Measurements from ENCODE around the gene CASQ2.

CASQ2 gene

DNA sequence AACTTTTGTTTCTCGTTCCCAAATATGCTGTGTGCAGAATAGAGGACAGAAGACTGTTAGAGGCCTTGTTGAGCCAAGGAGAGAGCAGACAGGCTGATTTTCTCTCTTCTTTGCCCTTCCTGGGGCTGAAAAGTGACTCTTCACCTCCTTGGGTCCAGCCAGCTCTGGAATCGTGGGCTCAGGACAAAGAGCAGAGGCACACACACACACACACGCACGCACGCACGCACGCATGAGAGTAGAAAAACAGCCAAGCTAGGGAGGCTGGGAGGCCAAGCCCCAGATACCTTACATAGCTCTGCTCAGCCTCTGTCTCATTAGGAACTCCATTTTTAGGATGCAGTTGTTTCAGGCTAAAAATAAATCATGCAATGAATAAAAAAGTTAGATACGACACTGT lies at the start of gene CASQ2:
Gene CASQ2 (minus strand): TSS at position 166 of the 400 bp plus-strand sequence. CDS start 173 bp downstream, outside the sequence.
- no peak for DNase-seq (ENCODE audit: extremely low read depth, low read depth)
- no peak within 1 kb of the TSS for H3K4me3 ChIP-seq (replicated peaks; ENCODE audit: low read depth, low read length)
- TF ChIP-seq CTCF (IDR thresholded peaks at IDR 0.05; ENCODE audit: low read depth, low read length, missing control alignments): no peak

DNA sequence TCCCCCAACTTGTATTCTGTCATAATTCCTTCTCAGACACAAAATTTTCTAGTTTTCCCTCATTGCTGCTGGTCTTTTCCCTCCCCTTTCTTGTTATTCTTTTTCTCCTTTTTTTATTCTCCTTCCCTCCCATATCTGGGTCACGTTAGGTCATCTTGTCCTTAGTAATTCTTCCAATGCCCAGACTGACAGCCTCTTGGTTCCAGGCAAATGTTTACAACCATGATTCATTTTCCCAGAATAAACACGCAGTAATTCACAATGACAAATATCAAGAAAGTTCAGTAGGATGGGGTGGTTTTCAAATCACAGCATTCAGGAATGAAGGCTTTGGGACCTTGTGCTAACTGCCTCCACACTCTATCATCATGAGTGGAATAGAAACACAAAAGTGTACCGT lies 47.2 kb upstream of the CASQ2 start:
- TF ChIP-seq CTCF (IDR thresholded peaks at IDR 0.05; ENCODE audit: low read depth, low read length, missing control alignments): no peak
- DNase-seq (ENCODE audit: extremely low read depth, low read depth): no peak

GRCh38 chr1:115814685-115815398 lies 46.3 kb upstream of the CASQ2 start:
- no peak for TF ChIP-seq CTCF (IDR thresholded peaks at IDR 0.05; ENCODE audit: low read depth, low read length, missing control alignments)
- DNase-seq (ENCODE audit: extremely low read depth, low read depth): no peak
- no peak overlapping the region for H3K4me3 ChIP-seq (replicated peaks; ENCODE audit: low read depth, low read length)

More for the DNA sequence above, 47.2 kb upstream of the CASQ2 start:
- H3K4me3 ChIP-seq (replicated peaks; ENCODE audit: low read depth, low read length): no peak overlapping the region

DNA sequence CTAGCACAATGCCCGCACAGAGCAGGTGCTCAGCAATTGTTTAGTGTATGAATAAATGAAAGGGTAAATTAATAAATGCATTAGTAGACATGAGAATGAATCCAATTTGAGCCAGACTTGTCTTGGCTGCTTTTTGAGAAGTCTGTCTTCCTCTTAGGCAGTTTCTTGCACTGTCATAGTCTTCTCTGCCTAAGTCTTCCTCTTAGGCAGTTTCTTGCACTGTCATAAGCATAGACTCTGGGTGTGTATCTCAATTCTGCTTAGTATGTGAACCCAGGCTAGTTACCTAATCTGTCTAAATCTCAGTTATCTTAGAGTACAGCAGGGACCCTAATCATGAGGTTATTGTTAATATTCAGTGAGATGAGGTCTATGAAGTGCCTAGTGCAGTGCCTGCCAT lies 45.2 kb upstream of the CASQ2 start:
- no peak overlapping the region for H3K4me3 ChIP-seq (replicated peaks; ENCODE audit: low read depth, low read length)
- no peak for TF ChIP-seq CTCF (IDR thresholded peaks at IDR 0.05; ENCODE audit: low read depth, low read length, missing control alignments)
- no peak for DNase-seq (ENCODE audit: extremely low read depth, low read depth)

DNA sequence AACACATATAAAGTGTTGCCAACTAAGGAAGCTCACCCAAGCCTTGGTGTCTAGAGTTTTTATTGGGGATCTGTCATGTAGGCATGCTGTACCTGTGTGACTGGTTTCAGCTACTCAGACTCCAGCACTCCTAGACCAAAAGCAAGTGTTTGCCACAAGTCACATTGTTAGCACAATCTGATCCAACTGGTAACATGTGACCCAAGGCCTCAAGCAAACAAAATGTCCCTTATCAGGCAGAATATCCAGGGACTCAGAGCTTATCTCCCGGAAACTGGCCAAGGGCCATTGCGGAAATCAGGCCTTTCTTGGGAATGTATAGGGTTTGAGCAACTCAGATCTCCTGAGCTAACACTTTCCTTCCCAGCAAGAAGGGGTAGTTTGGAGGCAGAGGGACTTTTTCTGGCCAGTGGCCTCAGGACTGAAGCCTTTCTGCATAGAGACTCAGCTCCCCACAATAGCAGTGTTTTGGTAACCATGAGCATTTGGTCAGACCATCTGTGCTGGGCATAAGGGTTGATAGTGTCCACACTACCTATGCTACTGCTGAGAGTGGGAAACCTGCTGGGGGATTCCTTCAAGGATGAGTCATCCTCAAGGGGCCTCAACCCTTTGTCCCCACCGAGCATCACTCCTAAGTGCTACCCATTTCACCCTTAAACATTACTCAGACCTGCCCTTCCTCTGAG lies 42.8 kb upstream of the CASQ2 start:
- no peak for TF ChIP-seq CTCF (IDR thresholded peaks at IDR 0.05; ENCODE audit: low read depth, low read length, missing control alignments)
- DNase-seq (ENCODE audit: extremely low read depth, low read depth): no peak
- no peak overlapping the region for H3K4me3 ChIP-seq (replicated peaks; ENCODE audit: low read depth, low read length)

DNA sequence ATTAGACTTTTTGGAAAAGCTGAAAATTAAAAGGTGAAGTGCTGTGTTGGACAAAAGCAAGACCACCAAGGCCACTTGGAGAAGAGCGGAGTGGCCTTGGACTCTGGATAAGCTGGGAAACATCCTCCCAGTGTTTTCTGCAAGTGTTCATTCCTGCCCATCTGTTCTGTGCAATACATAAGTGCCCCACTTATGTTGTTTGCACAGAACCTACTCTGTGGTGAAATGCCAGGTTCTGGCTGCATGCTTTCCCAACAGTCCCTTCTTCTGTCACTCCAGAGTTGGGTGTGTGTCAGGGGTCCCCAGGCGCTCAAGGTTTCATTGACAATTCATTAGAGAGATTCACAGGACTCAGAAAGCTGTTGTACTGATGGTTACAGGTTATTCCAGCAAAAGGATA lies 42.1 kb upstream of the CASQ2 start:
- TF ChIP-seq CTCF (IDR thresholded peaks at IDR 0.05; ENCODE audit: low read depth, low read length, missing control alignments): no peak
- H3K4me3 ChIP-seq (replicated peaks; ENCODE audit: low read depth, low read length): no peak overlapping the region
- DNase-seq (ENCODE audit: extremely low read depth, low read depth): no peak
